SH-SY5Y (cell line): ENCODE results near the gene PLD5.

Experiments
- GATA2 ChIP-seq: IDR thresholded peaks from 2 replicates; pipeline ENCODE4 v1.6.1; 2011; ENCODE audit warnings: mild to moderate bottlenecking, low read depth, low read length
- GATA3 ChIP-seq: IDR thresholded peaks from 2 replicates; pipeline ENCODE4 v1.6.1; 2011; ENCODE audit warnings: low read depth, mild to moderate bottlenecking, low read length, moderate library complexity

DNA sequence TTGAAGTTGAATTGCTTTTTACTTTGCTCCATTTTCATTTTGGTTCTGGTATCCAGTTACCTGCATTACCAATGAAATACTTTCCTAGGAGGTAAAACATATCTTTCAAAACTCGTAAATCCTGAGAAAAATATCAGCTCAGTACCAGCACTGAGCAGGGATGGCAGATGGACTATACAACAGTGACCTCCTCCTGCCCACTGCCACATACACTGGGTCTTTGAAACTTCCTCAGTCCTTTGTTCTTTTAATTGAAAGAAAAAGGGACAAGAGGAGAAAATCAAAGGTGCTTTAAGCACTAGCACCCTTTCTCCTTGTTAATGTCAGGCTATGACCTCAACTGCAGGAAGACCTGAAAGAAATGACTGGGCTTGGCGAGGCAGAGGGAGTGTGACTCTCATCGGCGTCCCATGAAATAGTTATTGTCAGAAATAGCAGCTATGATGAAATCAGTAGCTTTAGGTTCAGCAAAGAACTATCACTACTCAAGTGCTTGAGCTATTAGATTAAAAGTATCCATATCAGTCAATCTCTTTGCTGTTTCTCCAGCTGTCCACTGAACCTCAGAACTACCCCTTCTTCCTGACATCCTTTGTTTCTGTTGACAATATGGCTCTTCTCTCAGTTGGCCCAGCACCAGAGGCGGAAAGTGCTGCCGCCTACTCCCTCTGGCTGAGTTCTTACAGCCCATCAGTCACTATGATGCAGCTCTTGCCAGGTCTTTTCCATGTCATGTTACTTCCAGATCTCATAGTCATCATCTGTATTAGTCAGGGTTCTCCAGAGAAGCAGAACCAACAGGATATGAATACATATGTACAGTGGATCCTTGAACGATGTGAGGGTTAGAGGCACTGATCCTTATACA, 318.6 kb downstream of the PLD5 start:
- no peak for TF ChIP-seq GATA3
- no peak for TF ChIP-seq GATA2
